IPS DF 4.7 (cell line): Measurements from ENCODE around the gene LINGO1.

Source experiments
- DNase-seq: peaks from one replicate; pipeline ENCODE4 v3.0.0-alpha.2; 2013; ENCODE audit warnings: low spot score; ENCODE audit errors: extremely low read depth

LINGO1 gene

DNA sequence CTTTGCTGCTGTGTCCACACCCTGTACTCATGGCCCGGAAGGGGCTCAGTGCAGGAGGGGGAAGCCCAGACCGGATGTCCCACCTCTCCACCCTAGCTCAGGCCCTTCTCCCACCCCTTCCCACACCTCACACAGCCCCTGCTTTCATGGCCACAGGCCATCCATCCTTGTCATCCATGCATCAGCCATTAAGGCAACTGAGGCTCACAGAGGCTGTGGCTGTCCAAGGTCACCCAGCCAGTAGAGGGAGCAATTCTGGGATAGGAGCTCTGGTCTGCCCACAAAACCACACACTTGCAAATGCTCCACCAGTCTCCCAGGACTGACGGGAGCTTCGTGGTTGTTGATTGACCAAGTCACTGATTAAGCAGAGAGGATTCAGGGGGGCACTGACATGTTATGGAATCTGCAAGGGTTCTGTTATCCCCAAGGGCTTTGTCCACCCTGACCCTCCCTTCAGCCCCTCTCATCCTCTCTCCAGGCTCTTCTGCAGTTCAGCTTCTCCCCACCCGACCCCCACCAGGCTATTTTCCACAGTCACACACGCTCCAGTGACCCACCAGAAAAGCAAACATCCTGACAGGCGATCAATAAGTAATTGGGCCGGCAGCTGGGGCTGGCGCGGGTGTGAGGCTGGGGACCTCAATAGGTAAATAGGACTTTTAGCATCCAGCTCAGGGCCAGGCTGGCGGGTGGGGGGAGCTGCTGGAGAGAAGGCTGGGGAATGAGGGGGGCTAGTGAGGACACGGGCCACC, 15.1 kb downstream of the LINGO1 start:
- no peak for DNase-seq

DNA sequence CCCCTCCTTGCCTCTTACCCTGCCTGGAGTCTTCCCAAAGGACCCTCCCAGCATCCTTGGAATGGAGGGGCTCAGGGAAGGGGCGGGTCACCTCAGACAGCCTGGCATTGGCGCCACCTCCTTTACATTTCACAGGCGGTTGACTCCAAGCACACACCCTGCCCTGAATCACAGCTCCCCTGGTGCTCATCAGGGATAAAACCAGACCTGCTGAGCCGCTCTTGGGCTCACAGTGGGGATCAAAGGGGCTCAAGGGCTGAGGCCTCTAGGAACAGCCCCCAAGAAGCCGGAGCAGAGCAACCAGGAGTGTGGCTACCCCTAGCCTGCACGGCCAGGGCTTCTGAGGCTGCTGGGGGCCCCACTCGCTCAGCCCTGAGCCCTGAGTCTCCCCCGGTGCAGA, 16.6 kb downstream of the LINGO1 start:
- DNase-seq = no peak

DNA sequence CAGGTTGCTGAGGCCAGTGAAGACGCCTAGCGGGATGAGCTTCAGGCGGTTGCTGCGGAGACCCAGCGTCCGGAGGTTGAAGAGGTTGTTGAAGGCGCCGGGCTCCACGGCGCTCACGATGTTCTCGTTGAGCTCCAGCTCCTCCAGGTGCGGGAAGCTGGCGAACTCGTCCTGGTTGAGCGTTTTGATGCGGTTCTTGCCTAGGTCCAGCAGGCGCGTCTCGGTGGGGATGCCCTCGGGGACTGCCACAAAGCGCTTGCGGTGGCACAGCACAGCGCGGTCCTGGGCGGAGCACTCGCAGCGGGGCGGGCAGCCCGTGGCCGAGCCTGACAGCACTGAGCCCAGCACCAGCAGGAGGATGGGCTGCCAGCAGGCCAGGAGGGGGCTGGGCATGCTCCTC, 17.2 kb downstream of the LINGO1 start:
- DNase-seq = no peak

DNA sequence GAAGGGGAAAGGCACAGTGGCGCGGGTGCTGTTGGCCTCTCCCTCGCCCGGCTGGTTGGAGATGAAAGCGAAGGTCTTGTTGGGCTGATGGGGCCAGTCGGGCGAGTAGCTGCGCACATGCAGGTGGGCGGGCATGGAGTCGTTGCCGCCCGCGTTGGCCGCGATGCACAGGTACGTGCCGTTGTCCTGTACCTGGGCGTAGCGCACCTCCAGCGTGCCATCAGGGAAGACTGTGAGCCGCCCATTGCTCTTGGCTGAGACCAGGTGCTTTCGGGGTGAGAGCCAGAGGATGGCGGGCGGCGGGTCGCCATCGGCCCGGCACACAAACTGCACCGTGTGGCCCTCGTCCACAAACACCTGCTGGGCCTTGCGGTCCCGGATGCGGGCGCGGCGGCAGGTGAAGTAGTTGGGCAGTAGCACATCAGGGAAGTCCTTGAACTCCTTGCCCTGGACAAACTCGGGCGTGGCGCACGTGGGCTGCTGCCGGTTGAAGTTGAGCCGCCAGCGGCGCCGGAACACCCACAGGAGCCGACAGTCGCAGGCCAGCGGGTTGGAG, 18.4 kb downstream of the LINGO1 start:
- no peak for DNase-seq

DNA sequence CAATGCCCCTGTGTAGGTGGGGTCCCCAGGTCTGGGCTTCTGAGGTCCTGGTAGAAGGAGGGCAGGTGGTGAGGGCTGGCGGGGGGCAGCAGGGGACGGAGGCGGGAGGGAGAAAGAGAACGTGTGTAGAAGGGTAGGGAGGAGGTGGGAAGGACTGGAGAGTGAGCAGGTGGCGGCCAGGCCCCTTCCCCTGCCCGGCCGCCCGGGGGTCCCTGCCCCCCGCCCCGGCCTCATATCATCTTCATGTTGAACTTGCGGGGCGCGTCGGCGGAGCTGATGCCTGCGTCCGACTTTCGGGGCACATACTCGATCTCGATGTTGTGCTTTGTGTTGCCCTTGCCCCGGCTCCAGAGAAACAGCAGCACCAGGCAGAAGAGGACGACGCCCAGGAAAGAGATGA, 18.9 kb downstream of the LINGO1 start:
- DNase-seq = no peak

DNA sequence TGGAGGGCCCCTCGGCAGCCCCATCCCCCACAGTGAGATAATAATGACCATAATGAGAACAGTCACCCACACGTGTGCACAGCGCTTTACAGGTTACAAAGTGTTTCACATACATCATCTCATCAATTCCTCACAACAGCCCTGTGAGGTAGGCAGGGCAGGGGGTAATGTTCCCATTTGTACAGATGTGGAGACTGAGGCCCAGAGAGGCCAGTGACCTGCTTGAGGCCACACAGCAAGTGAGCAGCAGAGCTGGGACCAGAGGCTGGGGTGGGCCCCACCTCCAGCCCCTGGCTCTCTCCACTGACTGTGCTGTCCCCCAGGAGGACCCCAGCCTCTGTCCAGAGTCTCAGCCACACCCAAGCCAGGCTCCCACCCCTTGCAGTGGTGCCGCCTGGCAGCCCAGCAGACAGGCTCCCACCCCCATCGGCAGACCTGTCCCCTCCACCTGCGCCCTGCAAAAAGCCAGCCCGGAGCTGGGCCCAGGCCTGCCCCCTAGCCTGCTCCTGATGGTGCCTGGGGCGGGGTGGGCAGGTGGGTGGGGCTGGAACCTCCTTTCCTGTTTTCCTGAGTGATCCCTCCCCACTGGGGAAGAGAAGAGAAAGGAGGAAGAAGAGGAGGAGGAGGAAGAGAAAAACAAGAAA, 19.6 kb downstream of the LINGO1 start:
- DNase-seq = no peak

DNA sequence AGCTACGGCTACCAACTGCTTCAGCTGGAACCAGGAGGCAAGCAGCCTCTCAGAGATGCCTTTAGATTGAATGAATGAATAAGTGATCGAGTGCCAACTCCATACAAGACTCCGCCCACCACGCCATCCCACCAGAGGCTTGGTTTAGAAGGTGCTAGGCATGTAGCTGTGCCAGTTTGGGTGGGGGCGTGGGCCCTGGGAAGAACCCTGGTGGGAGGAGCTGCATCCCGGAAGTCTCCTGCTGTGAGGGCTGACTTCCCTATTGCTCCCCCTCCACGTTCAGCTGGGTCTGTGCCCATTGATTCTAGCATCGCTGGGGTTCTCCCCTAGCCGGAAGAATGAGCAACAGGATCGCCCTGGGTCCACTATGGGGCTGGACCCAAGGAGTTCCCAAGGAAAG, 20.9 kb downstream of the LINGO1 start:
- DNase-seq = no peak

DNA sequence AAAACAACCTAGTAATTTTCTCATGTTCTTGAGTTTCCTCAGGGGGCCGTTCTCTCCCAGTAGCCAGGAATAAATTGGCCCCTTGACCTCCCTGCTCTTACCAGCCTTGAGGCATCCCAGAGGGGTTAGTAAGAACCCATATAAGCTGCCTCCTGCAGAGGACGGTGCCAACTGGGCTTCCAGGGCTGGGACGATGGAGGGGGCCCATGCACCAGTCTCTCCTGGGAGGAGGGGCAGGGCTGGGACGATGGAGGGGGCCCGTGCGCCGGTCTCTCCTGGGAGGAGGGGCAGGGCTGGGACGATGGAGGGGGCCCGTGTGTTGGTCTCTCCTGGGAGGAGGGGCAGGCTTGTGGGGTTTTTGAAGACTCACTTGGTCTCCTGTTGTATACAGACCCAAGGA, 22.0 kb downstream of the LINGO1 start:
- no peak for DNase-seq

DNA sequence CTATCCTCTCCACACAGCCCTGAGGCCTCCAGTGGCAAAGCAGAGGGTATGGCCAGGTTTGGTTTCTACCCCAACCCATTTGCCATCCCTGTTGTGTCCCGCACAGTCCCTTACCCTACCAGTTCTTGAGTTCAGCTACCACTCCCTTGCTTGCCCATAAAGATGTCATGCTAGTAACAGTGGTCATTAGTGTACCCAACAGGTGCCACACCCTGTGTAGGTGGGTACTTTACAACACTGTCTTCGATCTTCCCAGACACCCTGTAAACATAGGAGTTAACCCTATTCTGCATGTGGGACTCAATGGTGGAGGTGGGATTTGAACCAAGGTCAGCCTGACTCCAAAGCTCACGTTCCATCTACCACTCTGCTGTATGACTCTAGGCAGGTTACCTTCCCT, 23.2 kb downstream of the LINGO1 start:
- DNase-seq = no peak

DNA sequence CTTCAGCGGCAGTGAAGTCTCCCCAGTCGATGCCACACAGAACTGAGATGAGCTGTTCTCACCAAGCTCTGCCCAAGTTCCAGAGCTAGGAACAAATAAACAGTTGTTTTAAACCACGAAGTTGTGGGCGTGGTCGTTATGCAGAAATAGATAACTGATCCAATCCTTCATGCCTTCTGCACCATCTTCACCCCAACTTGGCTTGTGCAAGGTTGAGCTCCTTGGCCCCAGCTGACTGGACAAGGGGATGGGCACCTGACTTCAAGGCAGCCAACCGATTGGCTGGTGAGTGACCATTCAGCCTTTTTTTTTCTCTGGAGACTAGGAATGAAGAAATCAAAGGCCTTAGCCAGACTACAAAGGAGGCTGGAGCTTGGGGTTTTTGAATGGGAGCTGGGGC, 23.9 kb downstream of the LINGO1 start:
- DNase-seq = no peak

DNA sequence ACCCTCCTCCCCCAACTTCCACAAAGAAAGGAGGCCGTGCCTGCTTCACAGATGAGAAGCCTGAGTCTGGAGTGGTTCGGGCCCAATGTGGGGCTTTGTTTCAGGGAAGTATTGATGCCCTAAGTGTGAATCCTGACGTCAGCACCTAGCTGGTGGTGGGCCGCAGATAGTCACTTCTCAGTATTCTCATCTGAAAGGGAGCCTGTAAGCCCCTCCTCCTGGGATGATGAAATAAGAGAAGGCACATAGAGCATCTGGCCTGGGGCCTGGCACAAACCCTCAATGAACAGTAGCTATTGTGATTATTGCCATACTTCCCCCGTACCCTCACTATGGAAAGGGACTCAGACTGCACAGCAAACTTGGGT, 24.8 kb downstream of the LINGO1 start:
- no peak for DNase-seq

DNA sequence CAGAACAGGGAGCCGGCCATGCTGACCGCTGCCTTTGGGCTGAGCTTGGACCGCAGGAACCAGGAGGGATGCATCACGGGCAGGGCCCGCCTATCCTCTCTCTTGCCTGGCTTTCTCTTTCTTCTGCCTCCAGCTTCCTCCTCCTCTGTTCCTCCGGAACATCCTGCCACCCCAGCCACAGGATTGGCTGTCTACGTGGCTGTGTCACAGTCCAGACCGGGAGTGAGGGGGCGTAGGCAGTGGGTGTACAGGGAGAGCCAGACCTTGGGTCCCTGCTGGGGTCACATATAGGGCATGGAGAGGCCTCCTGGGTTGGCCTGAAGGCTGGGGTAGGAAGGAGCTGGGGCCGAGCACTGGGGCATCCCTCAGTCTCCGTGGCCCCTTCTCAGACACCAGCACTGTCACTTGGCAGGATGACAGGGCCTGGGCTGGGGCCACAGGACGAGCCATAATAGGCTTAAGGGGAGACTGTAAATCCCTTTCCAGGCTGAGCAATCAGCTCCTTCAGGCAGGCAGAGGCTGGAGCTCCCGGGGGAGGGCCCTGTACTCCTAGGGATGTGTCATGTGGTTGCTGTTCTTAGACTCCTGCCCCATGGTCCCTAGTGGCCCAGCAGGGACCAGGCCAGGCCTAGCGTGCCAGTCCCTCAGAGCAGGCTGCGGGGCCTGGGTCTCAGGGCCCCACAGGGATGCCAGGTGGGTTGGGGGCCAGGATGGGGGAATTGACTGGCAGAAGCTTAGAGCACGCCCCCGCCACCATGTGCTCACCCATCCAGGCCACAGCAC, 25.4 kb downstream of the LINGO1 start:
- DNase-seq = no peak

DNA sequence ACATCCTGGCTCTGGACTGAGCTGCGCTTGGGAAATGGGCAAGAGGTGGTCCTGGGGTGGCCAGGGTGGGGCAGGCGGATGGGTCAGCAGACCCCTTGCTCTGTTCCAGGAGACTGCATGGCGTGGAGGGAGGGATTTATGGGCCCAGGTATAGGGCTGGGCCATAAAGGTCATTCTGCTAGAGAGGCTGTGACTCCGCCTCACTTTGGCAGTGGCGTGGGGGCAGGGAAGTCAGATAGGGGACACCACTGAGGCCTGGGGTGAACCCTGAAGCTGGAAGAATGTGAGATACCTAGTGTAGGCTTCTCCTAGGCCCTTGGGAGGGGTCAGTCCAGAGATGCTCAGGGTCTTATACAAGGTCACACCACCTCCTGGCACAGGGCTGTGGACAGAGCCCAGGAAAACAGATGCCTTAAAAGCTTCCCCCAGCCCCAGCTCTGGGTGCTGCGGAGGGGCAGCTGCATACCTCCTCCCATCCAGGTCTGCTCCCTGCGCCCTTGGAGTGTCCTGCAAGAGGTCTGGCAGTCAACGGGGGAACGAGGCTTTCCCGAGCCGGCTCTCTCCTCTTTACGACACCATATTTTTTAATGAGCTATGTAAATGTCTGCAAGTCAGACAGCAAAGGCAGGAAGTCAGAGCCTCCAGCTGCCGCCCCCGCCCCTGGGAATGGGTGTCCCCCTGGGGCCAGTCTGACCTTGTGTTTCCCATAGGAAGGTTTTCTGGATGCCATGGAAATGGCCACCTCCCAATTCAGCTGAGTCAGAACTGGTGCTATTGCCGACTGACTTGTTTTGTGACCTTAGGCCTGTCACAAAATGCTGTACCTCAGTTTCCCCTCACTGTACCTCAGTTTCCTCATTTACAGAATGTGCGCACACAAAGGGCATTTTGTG, 26.3 kb downstream of the LINGO1 start:
- DNase-seq = no peak

DNA sequence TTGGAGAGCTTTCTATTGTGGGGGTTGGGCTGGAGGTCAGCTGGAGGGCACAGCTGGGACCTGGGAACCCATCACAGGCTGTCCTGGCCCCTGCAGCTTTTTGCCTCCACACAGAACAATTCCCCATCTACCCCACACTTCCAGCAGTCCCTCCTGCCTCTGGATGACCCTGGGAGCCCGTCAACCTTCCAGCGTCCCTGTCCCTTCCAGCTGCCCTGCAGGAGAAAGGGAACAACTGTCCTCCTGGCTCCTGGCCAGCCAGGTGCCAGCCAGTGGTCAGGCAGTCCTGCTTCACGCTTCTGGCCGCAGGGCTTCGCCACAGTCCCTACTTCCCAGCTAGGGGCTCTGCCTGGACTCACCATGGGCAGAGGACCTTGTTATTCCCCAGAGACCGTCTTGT, 27.2 kb downstream of the LINGO1 start:
- no peak for DNase-seq

DNA sequence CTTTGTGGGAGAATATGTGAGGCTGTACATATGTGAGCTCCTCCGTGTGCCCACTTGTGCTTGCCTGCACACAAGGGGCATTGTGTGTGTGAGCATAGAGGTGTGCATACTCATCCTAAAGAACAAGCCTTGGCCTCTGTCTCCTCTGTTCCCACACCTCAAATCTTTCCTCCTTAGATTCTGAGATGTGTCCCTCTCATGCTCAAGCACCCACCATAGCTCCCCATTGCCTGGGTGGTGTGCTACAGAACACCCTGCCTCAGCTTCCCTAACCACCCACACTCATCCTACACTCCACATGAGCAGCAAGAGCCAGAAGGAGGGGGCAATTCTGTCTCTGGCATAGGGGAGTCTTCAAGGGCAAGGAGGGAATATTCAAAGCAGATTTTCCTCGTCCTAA, 27.7 kb downstream of the LINGO1 start:
- DNase-seq = no peak

DNA sequence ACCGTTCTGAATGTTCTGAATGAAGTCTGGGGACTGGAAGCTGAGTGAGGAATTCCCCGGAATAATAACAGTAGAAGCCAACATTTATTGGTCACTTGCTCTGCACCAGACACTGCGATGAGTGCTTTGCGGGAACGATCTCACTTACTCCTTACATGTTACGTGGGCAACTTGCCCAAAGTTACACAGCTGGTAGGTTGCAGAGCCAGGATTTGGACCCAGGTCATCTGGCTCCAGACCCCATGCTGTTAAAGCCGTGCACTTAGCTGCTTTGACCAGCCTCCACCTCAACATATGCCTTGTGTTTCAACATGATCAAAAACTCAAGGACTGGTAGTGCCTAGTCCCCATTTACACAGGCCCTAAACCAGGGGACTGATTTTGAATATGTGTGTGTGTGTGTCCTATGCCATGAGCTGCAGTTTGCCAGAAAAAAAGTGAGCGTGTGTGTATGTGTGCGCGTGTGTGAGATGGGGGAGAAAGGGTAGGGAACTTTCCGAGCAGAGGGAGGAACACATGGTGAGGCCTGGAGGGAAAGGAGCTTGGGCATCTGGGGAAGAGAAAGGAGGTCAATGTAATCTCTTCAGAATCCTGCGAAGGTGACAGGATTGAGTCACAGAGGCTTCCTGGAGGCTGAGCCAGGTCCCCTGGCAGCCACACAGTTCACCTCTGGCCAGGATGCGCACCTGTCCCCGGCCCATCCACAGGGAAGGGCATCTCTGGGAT, 28.9 kb downstream of the LINGO1 start:
- DNase-seq = no peak

DNA sequence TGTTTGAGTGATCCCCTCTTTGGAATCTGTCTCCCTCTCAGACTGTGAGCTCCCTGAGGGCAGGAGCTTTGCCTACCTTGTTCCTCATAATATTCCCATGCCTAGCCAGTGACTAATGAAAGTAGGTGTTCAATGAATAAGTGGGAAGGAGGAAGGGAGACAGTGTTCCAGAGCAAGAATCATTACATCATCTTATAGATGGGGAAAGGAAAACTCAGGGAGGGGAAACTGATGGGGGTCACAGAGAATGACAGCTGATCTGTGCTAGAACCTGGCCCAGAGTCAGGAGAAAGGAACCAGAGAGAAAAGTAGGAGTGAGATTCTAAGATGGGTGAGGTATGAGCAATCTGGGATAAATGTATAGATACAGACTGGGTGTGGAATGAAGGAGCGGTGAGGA, 29.9 kb downstream of the LINGO1 start:
- DNase-seq = no peak

DNA sequence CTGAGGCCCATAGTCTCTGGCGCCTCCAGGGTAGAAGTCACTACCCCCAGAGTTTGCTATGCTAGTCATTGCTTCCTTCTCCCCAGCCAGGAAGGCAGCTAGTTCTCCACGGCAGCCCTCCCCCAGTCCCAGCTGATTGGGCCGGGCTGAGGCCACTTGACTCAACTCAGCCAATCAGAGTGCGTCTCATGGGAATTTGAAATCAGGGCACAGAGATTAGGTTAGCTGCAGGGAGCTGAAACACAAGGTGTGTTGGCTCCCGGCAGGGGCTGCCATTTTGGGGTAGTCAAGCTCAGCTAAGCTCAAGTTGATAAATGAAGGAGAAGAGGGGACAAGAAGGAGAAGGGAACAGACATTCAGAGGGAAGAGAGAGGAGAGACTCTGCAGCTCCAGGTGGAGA, 32.8 kb downstream of the LINGO1 start:
- no peak for DNase-seq

DNA sequence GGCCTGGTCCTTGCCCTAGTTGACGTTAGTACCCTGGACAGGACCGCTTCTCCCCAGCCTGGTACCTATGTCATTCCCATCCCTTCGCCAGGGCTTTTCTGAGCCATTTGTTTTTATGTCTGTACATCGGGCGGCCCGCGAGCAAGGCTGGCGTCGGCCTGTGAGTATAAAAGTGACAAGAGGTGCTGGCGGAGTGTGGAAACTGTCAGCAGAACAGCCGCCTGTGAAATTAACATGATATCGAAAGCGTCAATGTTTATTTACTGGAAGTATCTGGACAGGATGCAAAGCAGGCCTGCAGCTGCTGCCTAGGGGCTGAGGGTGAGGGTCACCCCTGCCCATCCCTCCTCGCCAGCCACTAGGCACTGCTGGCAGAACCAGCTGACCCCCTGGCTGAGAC, 33.4 kb downstream of the LINGO1 start:
- no peak for DNase-seq

DNA sequence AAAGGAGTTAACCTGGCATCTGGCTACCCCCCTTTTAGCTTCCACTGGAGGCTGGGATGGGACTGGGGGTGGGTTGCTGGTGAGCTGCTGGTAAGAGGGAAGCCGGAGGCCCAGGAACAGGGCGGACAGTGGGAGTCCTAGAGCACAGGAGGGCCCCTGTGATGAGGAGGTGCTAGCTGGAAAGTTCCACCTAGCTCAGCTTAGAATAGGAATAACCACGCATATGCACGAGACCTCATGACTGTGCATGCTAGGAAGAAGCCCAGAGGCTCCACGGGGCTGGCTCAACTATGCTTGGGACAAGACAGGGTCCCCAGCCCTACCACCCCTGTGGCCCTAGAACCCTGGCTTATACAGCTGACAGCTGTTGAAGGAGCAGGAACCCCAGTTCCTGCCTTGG, 34.1 kb downstream of the LINGO1 start:
- no peak for DNase-seq
